Measurements from ENCODE around the gene ZNG1B.
"Not testable (repeated sequence)": the region's sequence is repeated elsewhere in the genome, so short reads cannot be mapped to it uniquely, and the experiment has no call there.

Gene ZNG1B

DNA sequence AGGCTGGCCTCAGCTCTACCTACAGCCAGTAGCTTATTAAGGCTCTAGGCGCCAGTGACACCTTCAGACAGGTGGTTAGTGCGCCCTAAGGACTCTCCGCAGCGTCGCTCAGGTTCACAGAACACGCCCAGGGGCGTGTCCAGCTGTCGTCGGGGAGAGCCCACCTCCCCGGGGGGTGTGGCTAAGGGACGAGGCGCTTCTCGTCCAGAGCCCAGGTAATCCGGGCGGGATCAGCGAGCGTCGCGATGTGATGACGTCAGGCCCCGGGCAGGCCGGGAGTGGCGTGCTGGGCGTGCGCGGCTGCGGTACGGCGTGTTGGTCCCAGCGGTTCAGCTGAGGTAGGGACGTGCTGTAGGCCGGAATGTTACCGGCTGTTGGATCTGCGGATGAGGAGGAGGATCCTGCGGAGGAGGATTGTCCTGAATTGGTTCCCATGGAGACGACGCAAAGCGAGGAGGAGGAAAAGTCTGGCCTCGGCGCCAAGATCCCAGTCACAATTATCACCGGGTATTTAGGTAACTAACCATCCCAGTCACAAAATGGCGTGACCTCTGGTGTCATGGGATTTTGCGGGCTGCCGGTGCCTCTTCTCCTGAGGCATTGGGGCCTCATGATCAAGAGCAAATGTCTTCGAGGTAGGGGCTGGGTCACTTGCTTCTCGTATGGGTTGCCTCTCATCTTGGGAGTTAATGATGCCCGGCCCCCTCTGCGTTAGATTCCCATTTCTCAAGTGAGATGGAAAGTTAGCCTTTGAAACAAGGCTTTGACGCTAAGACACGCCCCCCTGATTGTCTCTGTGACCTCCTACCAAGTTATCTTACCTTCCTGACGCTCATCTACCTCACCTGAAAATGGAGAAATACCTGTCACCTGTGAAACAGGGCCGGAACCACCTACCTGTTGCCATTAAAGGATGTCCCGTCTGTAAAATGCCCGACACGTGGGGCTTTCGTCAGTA is at the start of gene ZNG1B:
Gene ZNG1B, plus strand, starts transcription at position 184 of the 958 bp plus-strand sequence. Its CDS starts 178 bp downstream, at position 362.
- DNase-seq (ENCODE audit: low read depth): peak; percentile 71

DNA sequence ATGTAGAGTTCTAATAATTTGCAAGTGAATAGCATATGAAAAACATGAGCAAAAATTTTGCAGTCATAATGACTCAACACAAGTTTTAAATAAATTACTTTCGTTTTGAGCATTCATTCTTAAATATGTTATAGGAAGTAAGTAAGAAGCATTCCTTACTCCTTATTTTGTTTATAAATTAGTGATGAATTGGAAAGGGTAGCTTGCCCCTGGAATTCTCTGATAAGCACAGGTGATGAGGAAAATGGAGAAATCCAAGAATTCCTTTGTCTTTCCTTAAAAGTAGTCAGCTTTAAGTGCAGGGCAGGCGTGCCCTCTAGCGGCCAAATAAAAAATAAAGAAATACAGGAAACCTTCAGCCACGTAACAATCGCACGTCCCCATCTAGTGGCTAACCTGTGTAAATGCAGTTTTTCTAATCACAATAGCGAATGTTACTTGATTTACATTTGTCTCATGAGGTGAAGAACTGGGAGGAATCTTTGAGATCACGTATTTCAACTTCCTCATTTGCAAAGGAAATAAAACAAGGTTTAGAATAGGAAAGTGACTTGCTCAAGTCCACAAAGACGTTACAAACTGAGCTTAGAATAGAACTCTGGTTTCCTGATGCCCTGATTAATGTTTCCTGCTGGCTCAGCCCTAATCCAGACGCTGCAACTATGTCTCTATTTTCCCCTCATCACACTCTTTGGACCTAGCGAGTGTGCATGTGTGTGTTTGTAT is 47.2 kb upstream of the ZNG1B start:
- DNase-seq (ENCODE audit: low read depth): peak; percentile 5

DNA sequence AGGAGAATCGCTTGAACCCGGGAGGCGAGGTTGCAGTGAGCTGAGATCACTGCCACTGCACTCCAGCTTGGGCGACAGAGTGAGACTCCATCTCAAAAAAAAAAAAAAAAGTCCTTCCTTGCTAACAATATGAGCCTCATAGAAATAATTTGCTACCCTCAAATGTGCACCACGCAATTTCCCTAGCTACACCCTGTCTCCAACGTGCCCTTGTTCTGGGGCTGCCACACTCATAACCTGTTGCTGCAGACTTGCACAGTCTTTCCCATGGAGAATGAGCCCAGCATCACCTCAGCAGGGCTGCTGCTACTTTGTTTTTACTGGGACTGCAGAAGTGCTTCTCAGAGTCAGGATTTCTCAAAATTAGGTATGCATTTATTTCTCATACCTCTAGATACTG is 46.4 kb upstream of the ZNG1B start:
- no peak for DNase-seq (ENCODE audit: low read depth)

DNA sequence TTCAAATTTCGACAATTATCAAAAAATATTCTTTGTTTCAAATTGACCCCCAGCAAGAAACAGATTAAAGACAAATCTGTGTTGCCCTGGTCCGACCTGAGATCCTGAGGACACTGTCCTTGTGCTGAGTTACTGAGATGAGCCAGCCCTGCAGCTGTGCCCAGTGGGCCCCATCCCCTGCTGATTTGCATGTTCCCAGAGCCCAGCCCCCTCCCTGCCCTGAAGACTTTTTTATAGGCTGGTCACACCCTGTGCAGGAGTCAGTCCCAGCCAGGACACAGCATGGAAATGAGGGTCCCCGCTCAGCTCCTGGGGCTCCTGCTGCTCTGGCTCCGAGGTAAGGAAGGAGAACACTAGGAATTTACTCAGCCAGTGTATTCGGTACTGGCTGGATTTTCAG is 31.4 kb upstream of the ZNG1B start:
- no peak for DNase-seq (ENCODE audit: low read depth)

- DNase-seq (ENCODE audit: low read depth): no peak
Observed at GRCh38 chr2:113407446-113408099, 29.9 kb upstream of the ZNG1B start.

GRCh38 chr2:113411725-113412352 is 25.7 kb upstream of the ZNG1B start:
- not testable (repeated sequence) for DNase-seq (ENCODE audit: low read depth)

DNA sequence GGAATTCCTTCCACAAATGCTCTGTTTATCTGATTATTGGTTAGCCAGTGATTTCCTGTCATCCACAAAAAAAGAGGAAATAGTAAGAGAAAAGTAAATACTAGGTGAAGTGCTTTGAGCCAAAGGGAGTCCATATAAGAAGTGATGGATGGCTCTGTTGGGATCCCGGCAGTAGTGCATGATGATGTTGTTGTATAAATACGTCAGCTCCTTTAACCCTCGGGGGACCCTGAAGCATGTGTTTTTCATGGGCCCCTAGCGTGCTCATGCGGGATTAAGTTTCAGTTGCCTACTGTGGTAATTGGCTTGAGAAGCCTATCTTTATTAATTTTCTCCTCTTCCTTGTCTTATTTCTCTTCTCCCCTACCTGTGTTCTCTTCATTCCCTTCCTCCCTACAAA is 24.7 kb upstream of the ZNG1B start:
- DNase-seq (ENCODE audit: low read depth): not testable (repeated sequence)

- DNase-seq (ENCODE audit: low read depth): not testable (repeated sequence)
Observed at GRCh38 chr2:113431773-113432172, 5.7 kb upstream of the ZNG1B start.

DNA sequence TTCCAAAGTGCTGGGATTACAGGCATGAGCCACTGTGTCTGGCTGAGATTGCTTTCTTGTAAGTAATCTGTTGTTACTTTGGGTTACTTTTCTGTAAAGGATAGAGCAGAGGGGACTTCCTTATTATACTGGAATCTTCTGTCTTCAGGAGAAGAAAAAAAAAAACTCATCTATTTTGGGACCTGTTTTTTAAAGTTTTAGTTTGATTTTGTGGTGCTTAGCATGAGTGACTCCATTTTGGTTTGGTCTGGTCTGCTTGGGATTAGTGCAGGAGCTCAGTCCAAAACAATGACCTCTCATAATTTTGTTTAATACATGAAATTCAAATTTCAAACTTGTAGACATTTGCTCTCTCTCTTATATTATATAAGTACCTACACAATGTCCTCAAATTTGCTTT is 4.0 kb upstream of the ZNG1B start:
- DNase-seq (ENCODE audit: low read depth): not testable (repeated sequence)

DNA sequence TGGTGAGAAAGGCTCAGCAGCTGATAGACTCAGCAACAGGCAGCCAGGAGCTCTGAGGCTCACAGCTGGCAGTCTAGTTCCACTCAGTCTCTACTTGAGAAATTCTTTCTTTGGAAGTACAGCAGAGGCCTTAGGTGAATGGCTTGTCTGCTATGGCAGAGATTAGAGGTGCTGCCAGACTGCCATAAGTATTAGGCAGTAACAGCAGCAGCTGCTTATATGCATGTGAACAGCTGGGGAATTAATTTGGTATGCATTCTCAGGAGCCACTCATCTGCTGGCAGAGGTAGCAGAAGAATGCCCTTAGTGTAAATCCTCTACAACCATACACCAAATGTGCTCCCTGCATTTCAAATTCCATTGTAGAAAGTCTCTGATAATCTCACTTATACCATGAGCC is 28.3 kb downstream of the ZNG1B start:
- DNase-seq (ENCODE audit: low read depth): not testable (repeated sequence)

- not testable (repeated sequence) for DNase-seq (ENCODE audit: low read depth)
Observed at GRCh38 chr2:113476688-113477368, 39.3 kb downstream of the ZNG1B start.

DNA sequence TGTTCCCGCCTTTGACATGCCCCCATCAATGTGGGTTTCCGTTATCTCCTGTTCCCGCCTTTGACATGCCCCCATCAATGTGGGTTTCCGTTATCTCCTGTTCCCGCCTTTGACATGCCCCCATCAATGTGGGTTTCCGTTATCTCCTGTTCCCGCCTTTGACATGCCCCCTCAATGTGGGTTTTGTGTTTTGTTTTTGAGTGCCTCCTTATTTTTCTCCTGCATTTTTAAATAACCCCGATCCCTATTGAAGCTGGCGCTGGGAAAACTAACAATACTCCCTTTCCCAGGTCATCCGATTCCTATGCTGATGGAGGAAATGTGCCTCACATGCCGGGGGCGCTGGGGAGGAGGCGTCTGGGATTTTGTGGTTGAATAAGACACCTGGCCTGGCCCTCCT is 59.0 kb downstream of the ZNG1B start:
- not testable (repeated sequence) for DNase-seq (ENCODE audit: low read depth)

GRCh38 chr2:113498365-113498764 is 60.9 kb downstream of the ZNG1B start, which contains the start of gene FOXD4L1:
TSS of gene FOXD4L1 (plus strand) at chr2:113498665. CDS start at chr2:113499257, 592 bp downstream.
- not testable (repeated sequence) for DNase-seq (ENCODE audit: low read depth)

DNA sequence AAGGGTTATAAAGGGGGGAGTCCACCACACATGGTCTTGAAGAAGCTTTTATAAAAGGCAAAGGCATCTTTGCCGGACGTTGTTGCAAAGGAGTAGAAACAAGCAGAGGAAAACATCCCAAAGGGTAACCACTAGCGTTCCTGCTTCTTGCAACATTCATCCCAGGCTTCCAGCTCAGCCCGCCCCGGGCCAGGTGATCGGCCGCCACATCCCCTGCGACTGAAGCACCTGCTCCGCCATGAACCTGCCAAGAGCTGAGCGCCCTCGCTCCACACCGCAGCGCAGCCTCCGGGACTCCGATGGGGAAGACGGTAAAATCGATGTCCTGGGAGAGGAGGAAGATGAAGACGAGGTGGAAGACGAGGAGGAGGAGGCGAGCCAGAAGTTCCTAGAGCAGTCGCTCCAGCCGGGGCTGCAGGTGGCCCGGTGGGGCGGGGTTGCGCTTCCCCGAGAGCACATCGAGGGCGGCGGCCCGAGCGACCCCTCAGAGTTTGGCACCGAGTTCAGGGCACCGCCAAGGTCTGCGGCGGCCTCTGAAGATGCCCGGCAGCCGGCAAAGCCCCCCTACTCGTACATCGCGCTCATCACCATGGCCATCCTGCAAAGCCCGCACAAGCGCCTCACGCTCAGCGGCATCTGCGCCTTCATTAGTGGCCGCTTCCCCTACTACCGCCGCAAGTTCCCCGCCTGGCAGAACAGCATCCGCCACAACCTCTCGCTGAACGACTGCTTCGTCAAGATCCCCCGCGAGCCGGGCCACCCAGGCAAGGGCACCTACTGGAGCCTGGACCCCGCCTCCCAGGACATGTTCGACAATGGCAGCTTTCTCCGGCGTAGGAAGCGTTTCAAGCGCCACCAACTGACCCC is 61.8 kb downstream of the ZNG1B start:
- not testable (repeated sequence) for DNase-seq (ENCODE audit: low read depth)

DNA sequence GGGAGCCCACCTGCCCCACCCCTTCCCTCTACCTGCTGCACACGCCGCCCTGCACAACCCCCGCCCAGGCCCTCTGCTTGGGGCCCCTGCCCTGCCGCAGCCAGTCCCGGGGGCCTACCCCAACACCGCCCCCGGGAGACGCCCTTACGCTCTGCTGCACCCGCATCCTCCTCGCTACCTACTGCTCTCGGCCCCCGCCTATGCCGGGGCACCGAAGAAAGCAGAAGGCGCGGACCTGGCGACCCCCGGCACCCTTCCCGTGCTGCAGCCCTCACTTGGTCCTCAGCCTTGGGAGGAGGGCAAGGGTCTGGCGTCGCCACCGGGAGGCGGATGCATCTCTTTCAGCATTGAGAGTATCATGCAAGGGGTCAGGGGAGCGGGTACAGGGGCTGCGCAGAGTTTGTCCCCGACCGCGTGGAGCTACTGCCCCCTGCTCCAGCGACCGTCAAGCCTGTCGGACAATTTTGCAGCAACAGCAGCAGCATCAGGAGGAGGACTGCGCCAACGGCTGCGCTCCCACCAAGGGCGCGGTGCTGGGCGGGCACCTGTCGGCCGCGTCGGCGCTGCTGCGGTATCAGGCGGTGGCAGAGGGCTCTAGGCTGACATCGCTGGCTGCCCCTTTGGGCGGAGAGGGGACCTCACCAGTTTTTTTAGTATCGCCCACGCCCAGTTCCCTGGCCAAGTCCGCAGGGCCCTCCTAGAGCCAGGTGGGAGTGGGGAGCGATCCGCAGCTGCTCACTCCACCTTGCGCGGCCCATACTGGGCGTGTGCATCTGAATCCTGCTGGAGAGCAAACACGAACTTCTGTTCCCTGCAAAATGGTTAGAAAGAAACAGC is 62.6 kb downstream of the ZNG1B start:
- not testable (repeated sequence) for DNase-seq (ENCODE audit: low read depth)

DNA sequence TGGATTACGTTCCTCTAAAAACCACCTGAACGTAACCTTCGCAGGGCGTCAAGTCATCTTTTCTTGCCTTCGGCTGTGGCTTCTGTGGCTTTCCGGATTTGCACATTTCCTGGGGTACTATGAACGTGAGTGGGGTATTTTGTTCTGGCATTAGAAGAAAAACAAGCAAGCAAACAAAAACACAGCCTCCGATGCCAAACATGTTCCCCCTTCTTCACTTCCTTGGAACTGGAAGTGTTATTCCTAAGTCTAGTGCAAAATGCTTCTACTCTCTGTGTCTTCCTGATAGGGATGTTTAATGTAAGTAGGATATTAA is 63.2 kb downstream of the ZNG1B start:
- DNase-seq (ENCODE audit: low read depth): not testable (repeated sequence)

DNA sequence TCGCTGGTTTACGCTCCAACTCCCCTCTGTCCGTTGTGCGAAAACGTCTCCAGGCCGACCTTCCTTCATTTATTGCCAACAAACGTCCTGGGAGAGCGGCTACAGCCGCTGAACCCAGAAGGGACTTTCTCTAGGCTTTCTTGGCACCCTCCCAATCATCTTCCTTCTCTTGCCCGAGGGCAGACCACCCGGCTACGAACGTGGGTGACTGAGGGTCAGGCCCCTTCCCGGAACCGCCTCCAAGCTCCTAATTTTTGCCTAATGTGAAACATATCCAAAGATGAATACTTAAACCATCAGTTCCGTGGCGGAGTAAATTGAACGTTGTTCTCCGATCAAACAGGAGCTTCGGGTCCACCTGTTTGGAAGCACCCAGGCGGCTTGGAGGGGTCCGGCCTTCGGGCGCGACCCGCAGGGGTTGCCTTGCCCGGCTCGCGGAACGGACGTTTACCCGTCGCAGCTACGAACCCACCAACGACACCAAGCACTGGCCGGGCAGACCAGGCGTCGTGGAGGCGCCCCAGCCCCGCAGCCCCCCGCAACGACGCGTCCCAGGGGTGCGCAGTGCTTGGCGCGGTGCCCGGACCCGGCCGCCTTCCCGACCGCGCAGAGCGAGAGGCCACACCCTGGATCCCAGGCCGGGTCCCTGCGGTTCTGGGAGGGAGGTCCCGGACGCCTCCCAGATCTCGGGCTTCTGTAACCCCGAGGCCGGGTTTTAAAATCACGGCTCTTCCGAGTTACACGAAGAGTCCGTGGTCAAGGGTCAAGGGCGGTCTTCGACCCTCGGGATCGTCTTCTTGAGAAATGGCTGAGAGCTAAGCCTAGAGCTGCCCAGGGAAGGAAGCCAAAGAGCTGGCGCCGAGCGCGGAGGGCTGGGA is 65.0 kb downstream of the ZNG1B start:
- not testable (repeated sequence) for DNase-seq (ENCODE audit: low read depth)

Measured in activated T-helper 1 cell treated with Interleukin-2 at 50 U/mL for 16 hours (primary cell).